Measurements from ENCODE around the gene TNIK.

DNA sequence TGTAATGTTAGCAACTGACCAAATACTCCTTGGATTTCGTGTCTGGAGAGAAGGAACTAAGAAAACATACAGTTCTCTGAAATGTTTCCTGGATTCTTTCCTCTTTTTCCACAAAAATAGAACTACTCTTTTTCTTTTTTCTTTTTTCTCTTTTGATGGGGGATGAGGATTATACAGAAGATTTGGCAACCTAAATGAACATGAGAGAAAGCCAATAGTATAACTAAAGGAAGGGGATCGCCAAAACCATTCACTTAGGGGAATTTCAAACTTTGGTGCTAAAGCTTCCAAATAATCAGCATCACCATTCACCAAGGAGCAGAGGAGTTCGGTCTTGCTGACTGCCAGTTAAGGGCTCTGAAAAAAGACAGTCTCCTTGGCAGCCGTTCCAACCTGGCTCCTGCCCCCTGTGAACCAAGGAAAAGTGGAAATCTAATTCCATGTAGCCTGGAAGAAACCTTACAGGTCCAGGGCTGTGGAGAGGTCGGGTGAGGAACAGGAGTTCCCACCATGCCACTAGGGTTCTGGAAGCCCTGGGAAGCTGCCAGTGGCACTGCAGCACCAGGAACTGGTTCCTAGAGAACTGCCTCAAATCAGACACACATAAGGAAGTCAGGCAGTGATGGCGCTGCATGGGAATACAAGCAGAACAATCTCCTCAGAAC, 176.9 kb downstream of the TNIK start:
- TF ChIP-seq CTCF (conservative IDR thresholded peaks at IDR 0.05; ENCODE audit: low read depth, low read length) (no peak), EZH2 (IDR thresholded peaks at IDR 0.05; ENCODE audit: borderline replicate concordance, low read depth, low read length, poor library complexity, severe bottlenecking) (no peak)

Data from A673 (cell line).